Lower lobe of right lung (tissue), 2 donors: ENCODE results near the gene ADAMTS17. TPM values are rescaled to one million over a fixed set of nuclear protein-coding genes. Genes with fewer than 3 reads are reported as not detected.

Source experiments
- ATAC-seq, 2 donors: fragments of 200-7000 bp; cut with Tn5 transposase; one replicate each; pipeline ENCODE4 v1.9.1; 2020 to 2022; ENCODE audit warnings: mild to moderate bottlenecking in 2 of 2, moderate library complexity in 2 of 2
- DNase-seq: peaks from one replicate; pipeline ENCODE4 v3.0.0-alpha.2; 2020
- H3K27ac ChIP-seq: fragments of 200-600 bp; one replicate; pipeline ENCODE4 v1.8.0; 2022
- H3K27me3 ChIP-seq: fragments of 200-600 bp; one replicate; pipeline ENCODE4 v1.8.0; 2022; ENCODE audit warnings: low read depth
- H3K36me3 ChIP-seq: fragments of 200-600 bp; one replicate; pipeline ENCODE4 v1.8.0; 2022; ENCODE audit warnings: mild to moderate bottlenecking
- H3K4me1 ChIP-seq: fragments of 200-600 bp; one replicate; pipeline ENCODE4 v1.8.0; 2022
- H3K4me3 ChIP-seq: fragments of 200-600 bp; one replicate; pipeline ENCODE4 v1.8.0; 2022; ENCODE audit warnings: mild to moderate bottlenecking
- H3K9me3 ChIP-seq: fragments of 200-600 bp; one replicate; pipeline ENCODE4 v1.8.0; 2022
- CTCF ChIP-seq: fragments of 200-600 bp; IDR thresholded peaks from one replicate; pipeline ENCODE4 v1.8.0; 2022; ENCODE audit warnings: antibody characterized with exemption, mild to moderate bottlenecking
- intact Hi-C: fragments of 100-400 bp; cut with DNase I; formaldehyde crosslinking; loops from one replicate; pipeline ENCODE4 v1.11.0; 2022
- total RNA-seq: library from RNA; stranded (reverse); fragmentation: NEBNext Ultra II Directional; extraction: Animal tissue kit (Norgen Biotek cat#: 25700); gene quantifications from one replicate; pipeline ENCODE4 v1.2.1, GENCODE V29; 2021
- donor health status: DM: no; HTN: yes; CAD: no; lungs with severe emphysema.

The ADAMTS17 gene
- total RNA-seq, 1 donor from 2014 or later: 3.0 TPM

- TF ChIP-seq CTCF: no peak
- no peak overlapping the region for H3K27ac ChIP-seq
- no peak overlapping the region for H3K4me3 ChIP-seq
- no peaks in the 10 kb centered on the region for H3K9me3 ChIP-seq
- DNase-seq (no peak), ATAC-seq (peak in 1 of 2 donors; percentile 17)
- H3K27me3 ChIP-seq: no peaks in the 10 kb centered on the region
- intact Hi-C loops: no loop called here
- no peaks in the 10 kb centered on the region for H3K4me1 ChIP-seq
- no peaks in the 10 kb centered on the region for H3K36me3 ChIP-seq
Observed at GRCh38 chr15:100200287-100200880, 141.4 kb downstream of the ADAMTS17 start.

- Histone ChIP-seq H3K27ac (no peak overlapping the region), H3K36me3 (no peaks in the 10 kb centered on the region), H3K9me3 (no peaks in the 10 kb centered on the region), H3K27me3 (no peaks in the 10 kb centered on the region), H3K4me1 (no peaks in the 10 kb centered on the region), H3K4me3 (no peak overlapping the region)
- intact Hi-C loops: no loop called here
- DNase-seq (no peak), ATAC-seq (peak in 1 of 2 donors; percentile 12)
- TF ChIP-seq CTCF: no peak
Observed at GRCh38 chr15:100199711-100200286, 142.0 kb downstream of the ADAMTS17 start.

- no peak for DNase-seq
- Histone ChIP-seq H3K9me3 (no peaks in the 10 kb centered on the region), H3K27me3 (no peaks in the 10 kb centered on the region), H3K27ac (no peak overlapping the region), H3K36me3 (no peaks in the 10 kb centered on the region), H3K4me1 (no peaks in the 10 kb centered on the region), H3K4me3 (no peak overlapping the region)
- no peak for ATAC-seq
- no peak for TF ChIP-seq CTCF
- intact Hi-C loops: no loop called here
Observed at GRCh38 chr15:100198442-100198841, 143.3 kb downstream of the ADAMTS17 start.

GRCh38 chr15:100196326-100197058 is 145.3 kb downstream of the ADAMTS17 start:
- TF ChIP-seq CTCF: no peak
- Histone ChIP-seq H3K27me3 (no peaks in the 10 kb centered on the region), H3K36me3 (no peaks in the 10 kb centered on the region), H3K4me1 (no peaks in the 10 kb centered on the region), H3K27ac (no peak overlapping the region), H3K4me3 (no peak overlapping the region), H3K9me3 (no peaks in the 10 kb centered on the region)
- DNase-seq: no peak
- intact Hi-C loops: no loop called here
- ATAC-seq: no peak

GRCh38 chr15:100194996-100195395 is 146.8 kb downstream of the ADAMTS17 start:
- no peaks in the 10 kb centered on the region for H3K36me3 ChIP-seq
- intact Hi-C loops: no loop called here
- no peaks in the 10 kb centered on the region for H3K27me3 ChIP-seq
- DNase-seq: no peak
- no peaks in the 10 kb centered on the region for H3K9me3 ChIP-seq
- TF ChIP-seq CTCF: no peak
- ATAC-seq: no peak
- H3K4me3 ChIP-seq: no peak overlapping the region
- H3K27ac ChIP-seq: no peak overlapping the region
- H3K4me1 ChIP-seq: no peaks in the 10 kb centered on the region
